ENCODE data around the gene FIGNL2.

The FIGNL2 gene

GRCh38 chr12:51873251-51873994 lies 24.9 kb upstream of the FIGNL2 start:
- no peak for DNase-seq

- no peak for DNase-seq
Observed at GRCh38 chr12:51872689-51872981, 24.1 kb upstream of the FIGNL2 start.

- DNase-seq: no peak
Observed at GRCh38 chr12:51871918-51872688, 23.6 kb upstream of the FIGNL2 start.

DNA sequence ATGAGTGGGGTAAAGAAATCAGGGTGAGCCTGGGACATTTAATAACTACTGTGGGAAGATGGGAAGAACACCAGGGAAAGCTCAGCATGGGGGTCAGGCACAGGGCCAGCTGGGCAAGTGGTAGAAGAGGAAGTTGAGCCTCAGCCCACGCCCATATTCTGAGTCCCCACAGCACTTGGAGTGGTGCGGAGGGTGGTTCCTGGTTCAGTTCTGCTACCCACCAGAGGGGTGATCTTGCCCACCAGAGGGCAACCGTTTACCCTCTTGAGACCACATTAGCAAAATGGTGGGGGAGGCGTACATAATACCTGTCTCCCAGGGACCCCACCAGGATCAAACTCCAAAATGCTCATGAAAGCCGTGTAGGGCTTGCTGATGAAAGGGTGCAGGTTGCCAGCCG lies 22.6 kb upstream of the FIGNL2 start:
- DNase-seq: no peak

GRCh38 chr12:51870504-51870903 lies 22.0 kb upstream of the FIGNL2 start:
- no peak for DNase-seq

GRCh38 chr12:51869931-51870330 lies 21.4 kb upstream of the FIGNL2 start:
- DNase-seq: no peak

- no peak for DNase-seq
Observed at GRCh38 chr12:51869496-51869865, 21.0 kb upstream of the FIGNL2 start.

- DNase-seq: no peak
Observed at GRCh38 chr12:51868821-51869495, 20.4 kb upstream of the FIGNL2 start.

- no peak for DNase-seq
Observed at GRCh38 chr12:51867796-51868428, 19.4 kb upstream of the FIGNL2 start.

- DNase-seq: no peak
Observed at GRCh38 chr12:51867371-51867770, 18.9 kb upstream of the FIGNL2 start.

- DNase-seq: no peak
Observed at GRCh38 chr12:51866762-51867161, 18.2 kb upstream of the FIGNL2 start.

GRCh38 chr12:51866324-51866723 lies 17.8 kb upstream of the FIGNL2 start:
- no peak for DNase-seq

DNA sequence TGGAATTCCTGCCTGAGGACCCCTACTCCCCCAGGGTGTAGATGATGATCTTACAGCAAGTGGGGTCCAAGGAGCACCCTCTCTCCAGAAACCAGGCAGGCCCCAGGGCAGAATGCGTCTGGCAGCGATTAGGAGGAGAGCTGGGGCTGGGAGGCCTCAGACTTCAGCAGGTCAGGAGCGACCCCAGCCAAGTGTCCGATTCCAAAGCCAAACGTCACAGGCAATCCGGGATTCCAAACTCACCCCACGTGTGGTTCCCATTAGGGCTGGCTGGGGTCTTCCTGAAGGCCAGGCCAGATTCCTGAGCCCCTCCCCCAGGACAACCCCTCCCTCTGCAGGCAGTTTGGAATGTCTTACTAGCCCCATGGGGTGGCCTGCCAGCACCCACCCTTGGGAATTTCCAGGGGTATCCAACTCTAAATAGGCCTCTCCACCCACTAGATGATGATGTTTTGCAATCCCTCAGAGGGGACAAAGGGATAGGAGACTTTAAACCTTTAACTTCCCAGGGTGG lies 17.3 kb upstream of the FIGNL2 start:
- no peak for DNase-seq

DNA sequence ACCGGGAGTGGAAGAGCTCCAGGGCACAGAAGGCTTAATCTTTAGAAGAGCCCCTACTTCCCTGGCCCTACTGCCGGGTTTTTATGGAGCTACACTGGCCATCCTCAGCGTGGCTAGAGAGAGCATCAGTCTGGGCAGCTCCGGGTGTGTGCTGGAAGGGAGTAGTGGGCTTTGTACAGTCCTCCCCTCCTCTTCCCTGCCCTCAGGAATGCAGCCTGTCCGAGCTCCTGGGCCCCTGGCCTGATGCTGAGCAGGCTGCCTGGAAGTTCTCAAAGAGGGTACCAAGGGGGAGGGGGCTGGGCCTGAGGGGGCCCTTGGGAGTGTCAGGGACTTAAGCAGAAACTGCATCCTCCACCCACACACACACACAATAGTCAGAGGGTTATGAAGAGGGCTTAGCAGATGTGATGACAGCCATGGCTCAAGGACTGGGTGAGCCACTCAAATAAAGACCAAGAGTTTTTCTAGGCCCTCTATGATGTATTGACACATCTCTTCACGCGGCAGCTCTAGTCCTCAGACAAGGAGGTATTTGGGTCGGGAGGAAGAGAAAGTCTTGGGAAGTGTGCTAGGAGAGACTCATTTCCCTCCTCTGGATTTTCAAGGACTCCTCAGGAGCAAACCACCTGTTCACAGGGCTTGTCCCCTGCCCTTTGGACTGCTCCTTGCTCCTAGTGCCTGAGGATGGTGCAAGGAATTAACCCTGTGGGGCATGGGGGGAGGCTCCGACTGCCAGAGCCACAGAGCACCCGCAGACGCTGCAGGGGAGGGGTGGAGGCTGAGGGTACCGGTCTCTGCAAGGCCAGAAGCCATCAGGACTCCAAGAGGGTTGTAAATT lies 16.5 kb upstream of the FIGNL2 start:
- no peak for DNase-seq

GRCh38 chr12:51863933-51864832 lies 15.7 kb upstream of the FIGNL2 start:
- no peak for DNase-seq

DNA sequence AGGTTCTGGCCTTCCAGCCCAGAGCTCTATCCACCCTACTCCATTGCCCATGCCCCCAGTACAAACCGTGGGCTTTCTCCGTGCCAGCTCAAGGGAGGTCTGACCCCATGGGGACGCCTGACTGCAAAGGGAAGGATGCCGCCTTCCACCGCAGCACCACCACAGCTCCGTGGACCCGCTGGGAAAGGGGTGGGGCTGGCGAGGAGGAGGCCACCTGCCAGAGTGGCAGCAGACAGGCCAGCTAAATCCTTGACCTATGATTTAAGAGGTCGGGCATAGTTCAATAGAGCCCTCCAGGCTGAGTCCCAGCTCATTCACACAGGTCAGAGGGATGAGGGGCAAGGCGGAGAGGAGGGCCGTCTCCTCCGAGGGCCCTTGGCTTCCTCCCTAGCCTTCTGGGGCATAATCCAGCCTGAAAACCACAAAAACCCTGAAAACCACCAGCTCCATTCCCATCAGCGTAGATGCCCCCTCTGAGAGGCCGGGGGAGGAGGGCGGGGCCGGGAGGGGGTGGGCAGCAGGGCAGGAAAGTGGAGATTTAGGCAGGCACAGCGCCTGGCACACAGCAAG lies 14.9 kb upstream of the FIGNL2 start:
- no peak for DNase-seq

- DNase-seq: no peak
Observed at GRCh38 chr12:51862947-51863346, 14.4 kb upstream of the FIGNL2 start.

DNA sequence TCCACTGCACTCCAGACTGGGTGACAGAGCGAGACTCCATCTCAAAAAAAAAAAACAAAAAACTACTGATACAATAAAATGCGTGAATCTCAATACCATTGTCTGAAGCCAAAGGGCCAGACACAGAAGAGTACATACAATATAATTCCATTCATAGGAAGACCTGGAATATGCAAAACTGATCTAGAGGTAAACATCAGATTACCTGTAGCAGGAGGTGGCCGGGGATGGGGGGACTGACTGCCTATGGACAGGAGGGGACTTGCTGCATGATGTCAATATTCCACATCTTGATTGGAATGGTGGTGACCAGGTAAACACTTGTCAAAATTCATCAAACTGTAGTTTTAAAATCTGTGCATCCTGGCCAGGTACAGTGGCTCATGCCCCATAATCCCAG lies 12.5 kb upstream of the FIGNL2 start:
- no peak for DNase-seq

DNA sequence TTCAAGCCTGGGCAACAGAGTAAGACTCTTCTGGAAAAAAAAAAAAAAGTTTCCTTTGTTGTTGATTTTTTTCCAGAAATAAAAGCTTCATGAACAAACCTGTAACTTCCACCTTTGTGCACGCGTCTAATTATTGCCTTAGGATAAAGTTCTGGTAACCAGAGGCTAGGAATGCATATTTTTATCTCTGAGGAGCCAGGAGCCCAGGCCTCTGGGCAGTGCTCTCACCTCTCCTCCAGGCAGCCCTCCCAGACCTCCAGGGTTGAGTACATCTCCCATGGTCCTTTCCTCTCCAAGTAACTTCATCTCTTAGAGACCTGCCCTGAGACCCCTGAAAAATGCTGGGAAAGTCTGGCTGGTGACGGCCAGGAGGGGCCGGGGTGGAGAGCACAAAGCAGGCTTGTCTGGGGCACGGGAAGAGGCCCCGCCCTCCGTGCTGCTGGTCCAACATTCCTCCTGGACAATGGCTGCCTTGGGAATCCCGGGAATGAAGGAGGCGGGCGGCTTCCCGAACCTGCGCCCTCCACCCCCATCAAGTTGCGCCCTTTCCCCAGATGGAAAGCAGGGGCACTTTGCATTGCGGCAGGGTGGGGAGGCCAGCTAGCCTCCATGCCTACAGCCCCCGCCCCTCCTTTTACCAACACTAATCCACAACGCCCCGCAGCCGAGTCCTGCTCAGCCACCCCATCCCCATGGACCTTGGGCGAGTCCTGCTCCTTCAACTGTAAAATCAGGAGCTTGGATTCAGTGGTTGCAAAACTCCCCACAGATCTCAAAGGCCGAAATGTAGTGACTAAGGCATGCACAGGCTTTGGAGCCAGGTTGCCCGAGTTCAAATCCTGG lies 7.3 kb upstream of the FIGNL2 start:
- DNase-seq: no peak
